SKM-1 treated with dmso at 0.1 percent for 144 hours (cell line): ENCODE results near the gene CPNE4.
"Not testable (repeated sequence)": the region's sequence is repeated elsewhere in the genome, so short reads cannot be mapped to it uniquely, and the experiment has no call there.

Experiments
- DNase-seq: peaks from one replicate; lab custom pipeline; 2025; ENCODE audit not compliant: unreplicated experiment; lab: John Stamatoyannopoulos, UW

The CPNE4 gene

DNA sequence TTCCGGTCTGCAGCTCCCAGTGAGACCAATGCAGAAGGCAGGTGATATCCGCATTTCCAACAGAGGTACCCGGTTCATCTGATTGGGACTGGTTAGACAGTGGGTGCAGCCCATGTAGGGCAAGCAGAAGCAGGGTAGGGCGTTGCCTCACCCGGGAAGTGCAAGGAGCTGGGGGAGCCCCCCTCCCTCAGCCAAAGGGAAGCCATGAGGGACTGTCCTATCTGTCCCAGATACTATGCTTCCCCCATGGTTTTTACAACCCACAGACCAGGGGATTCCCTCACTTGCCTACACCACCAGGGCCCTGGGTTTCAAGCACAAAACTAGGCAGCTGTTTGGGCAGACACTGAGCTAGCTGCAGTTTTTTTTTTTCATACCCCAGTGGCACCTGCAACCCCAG lies 71.8 kb downstream of the CPNE4 start:
- no peak for DNase-seq

DNA sequence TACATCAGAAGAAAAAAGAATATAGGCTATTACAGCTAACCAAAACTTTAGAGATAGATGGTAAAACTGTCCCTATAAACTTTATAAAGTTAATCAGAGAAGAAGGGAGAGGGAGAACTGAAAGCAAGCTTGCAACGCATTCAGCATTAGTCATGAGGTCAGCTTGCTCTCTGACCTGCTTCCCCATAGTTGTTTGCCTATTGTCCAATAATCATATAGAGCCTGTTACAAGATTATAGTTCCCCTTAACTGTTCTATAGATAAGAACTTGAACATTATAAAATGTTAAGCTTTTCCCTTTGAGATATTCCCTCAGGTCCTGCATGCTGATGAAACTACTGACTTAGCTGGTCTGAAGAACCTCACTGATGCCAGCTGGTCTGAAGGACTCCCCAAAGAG lies 74.5 kb downstream of the CPNE4 start:
- peak; percentile 69 for DNase-seq

DNA sequence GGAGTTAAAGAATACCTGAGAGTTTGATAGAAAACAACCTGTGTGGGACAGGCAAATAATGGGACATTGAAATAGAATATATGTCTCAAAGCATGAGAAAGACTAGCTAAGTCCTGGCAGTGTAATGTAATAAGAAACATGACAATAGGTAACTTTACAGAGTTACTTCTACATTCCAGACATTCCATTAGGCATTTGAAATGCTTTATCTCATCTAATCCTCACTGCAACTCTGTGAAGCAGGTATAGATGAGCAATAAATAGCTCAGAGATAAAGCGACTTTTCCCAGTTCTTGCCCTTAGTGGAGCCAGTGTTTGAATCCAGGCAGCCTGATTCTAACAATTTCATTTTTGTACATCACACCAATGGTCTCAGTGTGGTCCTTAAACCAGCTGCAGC lies 76.8 kb downstream of the CPNE4 start:
- DNase-seq = no peak

DNA sequence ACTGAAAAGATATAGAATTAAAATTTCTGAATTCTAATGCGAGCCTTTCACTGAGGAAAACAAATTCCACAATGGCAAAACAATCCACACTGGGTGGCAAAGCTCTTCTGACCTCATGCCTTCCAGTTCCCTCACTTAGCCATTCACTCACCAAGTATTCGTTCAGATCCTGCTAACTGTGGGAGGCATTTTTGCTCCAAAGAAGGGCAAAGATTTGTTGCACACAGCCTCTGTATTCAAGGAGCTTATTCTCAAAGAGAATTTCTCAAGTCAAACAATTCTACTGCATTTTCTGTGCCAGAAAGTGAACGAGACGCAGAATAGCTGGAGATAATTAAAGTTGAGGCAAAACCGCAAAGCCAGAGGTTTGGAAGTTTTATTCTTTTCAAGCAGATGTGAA lies 77.3 kb downstream of the CPNE4 start:
- no peak for DNase-seq

DNA sequence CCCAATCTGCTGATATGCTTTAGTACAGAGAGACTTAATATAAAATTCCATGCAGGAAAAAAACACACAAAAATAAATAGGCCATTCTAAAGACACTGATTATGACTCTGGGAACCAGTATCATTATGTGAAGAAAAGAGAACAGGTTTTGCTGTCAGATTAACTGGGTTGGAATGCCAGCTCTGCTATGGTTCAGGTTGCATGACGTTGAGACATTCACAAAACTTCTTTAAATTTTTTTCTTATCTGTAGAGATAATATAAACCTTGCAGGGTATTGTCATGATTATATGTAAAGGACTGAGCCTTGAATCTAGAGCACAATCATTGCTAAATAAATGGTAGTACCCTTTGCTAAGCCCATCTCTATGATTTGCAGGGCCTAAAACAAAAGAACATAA lies 86.0 kb downstream of the CPNE4 start:
- DNase-seq = no peak

DNA sequence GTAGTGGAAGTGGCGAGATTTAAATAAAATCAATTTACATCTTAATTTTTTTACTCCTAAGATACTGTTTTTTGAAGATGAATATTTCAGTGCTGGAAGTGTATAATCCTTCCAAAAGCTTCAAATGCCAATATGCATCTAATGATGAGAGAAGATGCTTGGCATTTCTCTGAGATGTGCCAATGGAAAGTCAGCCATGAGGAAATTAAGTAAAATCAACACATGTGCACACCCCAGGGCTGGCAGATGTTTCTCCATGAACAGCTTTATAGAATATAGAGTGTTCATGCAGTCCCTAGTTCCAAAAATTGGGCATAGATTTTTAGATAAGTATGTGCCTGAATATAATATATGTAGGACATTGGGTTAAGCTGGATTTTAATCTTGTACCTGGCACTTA lies 90.1 kb downstream of the CPNE4 start:
- DNase-seq = no peak

DNA sequence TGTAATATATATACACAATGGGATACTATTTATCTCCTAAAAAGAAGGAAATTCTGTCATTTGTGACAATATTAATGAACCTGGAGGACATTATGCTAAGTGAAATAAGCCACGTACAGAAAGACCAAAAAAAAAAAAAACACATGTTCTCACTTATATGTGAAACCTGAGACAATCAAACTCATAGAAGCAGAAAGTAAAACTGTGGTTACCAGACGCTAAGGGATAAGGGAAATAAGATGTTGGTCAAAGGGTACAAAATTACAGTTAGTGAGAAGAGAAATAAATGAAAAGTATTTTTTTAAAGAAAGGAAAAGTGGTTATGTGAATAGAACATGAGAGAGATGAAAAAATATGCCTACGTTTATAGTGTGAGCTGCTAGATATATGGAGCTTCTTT lies 101.1 kb downstream of the CPNE4 start:
- DNase-seq = no peak

DNA sequence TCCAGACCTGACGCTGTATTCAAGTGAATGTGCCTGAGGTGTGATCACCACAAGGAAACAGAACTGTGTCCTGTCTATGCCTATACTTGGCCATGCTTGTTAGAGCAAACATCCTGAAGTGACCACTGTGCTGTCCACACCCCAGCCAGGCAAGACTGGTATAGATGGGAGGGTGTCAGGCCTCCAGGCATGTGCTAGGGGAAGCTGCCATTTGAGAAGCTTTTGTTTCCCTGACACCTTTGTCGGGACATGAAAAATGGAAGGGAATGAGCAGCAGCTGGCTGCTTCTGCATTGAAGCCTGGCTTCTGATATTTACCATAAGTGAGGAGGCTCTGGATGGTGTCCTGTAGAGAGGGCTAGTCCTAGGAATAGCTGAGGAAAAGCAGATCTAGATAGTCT lies 106.2 kb downstream of the CPNE4 start:
- DNase-seq = no peak

DNA sequence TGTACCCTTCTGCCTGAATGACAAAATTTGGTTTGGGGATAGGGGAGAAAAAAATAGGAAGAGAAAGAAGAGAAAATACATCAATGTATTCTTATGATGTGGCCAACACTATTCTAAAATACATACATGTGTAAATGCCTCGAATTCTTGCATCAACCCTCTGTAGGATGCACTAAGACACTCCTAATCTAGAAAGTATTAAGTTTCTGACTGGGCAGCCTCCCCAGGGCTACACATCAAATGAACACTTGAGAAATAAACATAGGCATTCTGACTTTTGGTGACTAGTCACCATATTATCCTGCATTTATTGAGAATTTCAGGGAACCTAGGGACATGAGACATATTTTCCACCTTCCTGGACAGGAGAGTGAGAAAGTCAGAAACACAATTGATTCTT lies 109.2 kb downstream of the CPNE4 start:
- no peak for DNase-seq

DNA sequence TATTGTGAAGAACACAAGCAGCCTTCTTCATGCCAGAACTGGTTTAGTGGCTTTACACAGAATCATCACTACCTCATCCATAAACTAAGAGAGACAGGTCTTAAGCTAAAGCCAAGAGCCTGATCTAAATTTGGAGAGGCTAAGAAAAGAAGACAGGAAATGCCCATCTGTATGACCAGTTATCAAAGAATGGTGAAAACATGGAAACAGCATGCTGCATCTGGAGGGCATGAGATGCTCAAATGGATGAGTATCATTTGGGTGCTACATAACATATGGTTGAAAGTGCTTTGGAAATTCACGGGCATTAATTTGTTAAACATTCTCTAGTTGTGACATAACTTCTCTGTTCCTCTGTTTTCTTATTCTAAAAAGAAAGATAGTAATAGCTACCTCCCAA lies 112.5 kb downstream of the CPNE4 start:
- no peak for DNase-seq

DNA sequence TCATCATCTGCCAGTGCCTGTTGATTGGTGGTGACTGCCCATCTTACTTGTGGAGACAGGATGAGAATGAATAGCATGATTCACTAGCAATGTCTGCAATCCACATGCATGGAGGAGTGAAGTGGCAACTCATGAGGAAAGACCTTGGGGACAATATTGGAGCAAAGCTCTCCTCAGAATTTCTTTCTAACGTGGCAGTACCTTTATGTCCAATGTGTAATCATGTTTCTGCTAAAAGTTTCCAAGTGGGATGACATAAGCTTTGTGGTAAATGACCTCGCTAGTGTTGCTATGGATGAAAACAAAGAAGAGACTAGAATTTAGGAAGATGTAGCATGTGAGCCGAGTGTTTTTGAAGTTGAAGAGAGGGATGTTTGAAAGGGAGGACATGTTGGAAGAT lies 117.8 kb downstream of the CPNE4 start:
- no peak for DNase-seq

DNA sequence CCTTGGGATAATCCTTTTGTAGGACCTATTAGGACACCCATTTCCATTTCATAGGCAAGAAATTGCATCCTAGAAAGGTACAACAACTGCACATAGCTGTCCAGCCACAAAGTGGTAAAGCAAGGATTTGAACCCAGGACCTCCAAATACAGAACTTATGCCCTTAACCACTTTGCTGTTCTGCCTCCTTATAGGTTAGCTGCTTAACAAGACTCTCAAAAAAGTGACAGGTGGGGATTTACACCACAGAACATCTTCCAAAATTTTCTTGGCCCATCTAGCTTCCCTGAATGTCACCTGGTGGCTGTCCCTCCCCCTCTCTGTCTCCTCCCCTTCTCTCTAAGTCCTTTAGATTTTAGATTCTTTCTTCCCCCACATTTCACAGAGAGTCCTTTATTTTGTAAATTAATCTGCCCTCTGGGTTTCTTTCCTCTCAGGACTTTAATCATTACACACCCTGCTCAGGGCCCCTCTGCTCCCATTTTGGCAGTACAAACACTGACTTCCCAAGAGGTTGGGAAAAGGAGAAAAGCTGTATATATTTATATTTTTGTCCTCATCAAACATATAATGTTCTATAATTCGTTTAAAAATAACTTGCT lies 120.6 kb downstream of the CPNE4 start:
- DNase-seq = no peak

DNA sequence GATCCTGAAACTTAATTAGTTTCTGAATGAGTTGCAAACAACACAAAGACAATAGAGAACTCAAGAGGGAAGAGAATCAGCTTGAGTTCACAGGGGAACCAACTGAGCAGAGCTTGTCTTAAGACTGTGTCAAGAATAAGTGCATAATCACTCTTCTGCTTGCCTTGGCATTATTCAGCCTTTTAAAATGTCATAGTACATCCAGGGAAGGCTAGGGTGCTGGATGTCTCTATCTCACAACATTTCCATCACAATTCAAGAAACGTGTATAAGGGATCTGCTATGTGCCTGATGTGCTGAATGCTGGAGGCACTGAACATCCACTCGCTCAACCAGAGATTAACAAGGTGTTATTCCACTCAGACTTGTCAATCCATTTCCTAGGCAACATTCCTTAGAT lies 122.6 kb downstream of the CPNE4 start:
- DNase-seq = no peak

DNA sequence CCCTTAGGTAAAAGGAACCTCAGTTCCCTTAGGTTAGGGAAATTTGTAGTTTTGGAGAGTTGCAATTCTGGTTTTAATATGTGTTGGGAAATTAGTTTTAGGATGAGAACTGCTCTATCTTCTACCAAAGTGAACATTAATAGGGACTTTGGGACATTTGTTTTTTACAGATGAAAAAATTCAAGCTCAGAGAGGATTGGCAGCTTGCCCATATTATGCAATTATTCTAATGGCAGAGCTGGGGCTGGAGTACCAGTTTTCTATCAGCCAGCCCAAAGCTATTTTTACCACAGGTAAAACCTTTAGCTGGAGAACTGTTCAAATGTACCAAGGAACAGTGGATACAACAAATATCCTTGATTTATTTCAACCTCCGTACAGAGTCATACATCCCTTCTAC lies 127.0 kb downstream of the CPNE4 start:
- DNase-seq = no peak

DNA sequence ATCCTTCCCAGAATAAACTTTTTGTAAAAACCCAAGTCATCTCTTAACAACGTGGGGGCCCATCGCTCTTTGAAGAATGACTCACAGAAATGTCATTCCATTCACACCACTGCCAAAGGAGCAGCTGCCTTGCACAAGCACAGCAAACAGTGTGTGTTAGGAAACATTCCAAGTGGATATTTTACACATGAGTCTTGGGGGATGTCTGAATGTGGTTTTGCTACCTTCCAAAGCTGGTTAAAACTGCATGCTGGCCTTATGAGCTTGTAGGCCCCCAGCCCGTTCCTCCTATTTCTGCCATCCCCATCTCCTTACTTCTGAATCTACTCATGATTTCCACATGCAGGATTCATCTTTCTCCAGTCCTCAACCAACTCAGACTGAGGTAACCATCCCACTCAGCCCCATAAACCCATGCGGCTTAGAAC lies 130.8 kb downstream of the CPNE4 start:
- DNase-seq = no peak

DNA sequence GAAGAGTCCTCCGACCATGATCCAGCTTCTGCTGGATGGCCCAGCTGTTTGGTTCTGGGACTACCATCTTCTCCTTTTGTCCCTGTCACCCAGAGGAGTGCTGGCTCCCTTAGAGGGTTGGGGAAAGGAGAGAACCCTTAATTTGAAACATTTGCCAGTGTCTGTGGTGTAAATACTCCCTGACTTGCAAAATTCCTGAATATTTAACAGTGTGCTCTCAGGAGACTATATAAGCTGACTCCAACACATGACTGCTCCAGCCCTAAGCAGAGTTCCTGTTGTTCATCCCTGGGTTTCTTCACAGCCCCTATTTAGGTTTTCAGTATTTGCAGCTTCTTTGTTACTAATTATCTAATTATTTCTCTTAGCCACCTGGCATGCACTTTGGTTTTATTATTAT lies 133.1 kb downstream of the CPNE4 start:
- no peak for DNase-seq

DNA sequence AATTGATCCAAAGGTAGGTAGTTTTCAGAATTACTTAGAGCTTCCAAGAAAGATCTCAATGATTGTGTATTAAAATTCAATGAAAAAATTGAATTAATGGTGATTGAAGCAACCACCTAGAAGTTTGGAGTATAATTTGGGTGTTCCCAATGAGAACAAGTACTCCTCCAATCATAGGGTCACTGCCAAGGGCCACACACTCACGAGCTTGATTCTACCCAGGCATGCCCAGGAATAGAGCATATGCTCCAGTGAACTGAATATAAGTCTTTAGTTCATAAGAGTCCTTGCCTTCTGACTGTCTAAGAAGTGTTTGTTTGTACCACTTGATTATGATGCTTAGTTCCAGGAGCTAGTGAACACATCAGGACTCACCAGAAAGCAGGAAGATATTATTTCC lies 133.9 kb downstream of the CPNE4 start:
- DNase-seq = no peak

DNA sequence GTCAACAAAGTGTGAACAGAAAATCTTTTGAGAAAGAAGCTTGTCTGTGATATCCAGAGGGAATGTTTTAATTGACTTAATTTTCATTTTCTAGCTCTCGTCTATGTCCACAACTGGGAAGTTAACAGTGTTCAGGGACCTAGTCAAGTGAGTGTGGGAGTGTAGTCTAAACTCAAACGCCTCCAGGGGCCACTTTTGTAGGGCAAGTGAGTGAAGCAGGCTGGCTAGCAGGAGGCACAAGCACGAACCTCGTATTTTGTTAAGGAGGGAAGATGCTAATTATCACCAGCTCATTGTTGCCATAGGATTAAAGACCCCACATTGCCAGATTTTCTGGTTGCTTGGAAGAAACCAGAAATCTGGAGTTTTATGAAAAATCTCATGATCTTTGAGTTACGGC lies 135.8 kb downstream of the CPNE4 start:
- no peak for DNase-seq

DNA sequence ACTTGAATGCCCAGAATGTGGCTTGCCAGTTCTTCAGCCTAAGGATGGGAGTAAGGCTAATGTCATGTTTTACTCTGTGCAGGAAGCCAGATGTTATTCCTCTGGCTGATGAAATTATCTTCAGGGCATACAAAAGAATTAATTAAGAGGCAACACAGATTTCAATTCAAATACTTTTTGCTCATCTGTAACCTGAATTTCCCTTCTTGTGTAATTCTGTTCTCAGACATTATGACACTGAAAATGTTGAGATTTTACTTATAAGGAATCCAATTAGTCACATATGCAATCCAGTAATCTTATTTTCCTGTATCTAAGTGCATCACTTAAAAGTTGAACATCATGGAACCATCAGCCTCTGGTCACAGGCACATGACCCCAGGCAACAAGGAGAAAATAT lies 136.5 kb downstream of the CPNE4 start:
- no peak for DNase-seq

DNA sequence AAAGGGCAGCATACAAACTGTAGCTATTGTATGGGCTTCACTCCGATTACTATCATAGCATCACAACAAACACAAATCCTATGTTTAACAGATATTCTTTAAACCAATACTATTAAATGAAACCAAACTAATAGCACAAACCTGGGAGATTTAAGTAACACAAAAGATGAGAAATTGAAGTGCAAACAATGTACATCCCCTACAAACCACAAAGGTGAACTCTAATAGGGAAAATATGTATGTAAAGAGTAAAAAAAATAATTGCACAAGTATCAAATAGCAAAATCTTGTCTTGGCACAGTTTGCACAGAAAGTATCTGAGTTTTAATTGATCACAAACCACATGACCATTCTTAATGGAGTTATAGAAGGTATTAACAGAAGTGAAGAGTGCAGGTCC lies 138.5 kb downstream of the CPNE4 start:
- DNase-seq = no peak

DNA sequence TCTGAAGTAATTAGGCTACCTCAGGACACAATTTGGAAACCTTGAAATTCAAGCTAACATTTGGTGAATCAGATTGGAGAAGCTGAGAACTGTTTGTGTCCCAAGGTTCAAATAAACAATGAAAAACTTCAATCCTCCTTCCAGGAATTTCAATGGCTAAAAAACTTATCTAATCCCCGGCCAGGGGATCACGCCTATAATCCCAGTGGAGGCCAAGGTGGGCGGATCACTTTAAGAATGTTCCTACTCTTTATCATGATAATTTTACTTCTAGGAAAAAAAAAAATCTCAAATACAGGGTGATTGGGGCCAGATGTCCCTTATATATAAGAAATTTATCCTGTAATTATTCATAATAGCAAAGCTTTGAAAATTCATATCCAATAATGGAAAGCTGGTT lies 139.0 kb downstream of the CPNE4 start:
- DNase-seq = no peak

DNA sequence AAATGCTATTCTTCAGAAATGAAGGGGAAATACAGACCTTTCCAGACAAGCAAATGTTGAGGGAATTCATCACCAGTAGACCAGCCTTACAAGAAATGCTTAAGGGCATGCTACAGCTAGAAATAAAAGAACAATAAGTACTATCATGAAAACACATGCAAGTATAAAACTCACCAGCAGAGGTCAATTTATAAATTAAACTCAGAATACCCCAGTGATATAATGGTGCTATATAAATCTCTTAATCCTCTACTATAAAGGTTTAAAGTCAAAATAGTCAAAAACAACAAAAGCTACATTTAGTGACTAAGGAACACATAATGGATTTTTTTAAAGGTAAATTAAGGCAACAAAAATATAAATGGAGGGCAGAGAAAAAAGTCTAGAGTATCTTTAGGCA lies 142.5 kb downstream of the CPNE4 start:
- no peak for DNase-seq

DNA sequence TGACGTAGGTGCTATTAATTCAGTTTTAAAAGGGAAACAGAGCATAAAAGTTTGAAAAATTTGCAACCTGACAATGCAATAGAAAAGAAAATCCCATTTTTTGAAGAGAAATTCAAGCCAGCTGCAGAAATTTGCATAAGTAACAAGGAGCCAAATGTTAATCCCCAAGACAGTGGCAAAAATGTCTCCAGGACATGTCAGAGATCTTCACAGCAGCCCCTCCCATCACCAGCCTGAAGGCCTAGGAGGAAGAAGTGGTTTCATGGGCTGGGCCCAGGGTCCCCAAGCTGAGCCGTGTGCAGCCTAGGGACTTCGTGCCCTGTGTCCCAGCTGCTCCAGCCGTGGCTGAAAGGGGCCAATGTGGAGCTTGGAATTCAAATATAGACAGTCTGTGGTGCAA lies 148.9 kb downstream of the CPNE4 start:
- DNase-seq = not testable (repeated sequence)
